SK-N-SH treated with all-trans-retinoic acid at 6 μM for 48 hours (cell line): ENCODE results near the gene IWS1.

Source experiments
- BACH2 ChIP-seq: fragments of 250-450 bp; sonication (Bioruptor Pico); IDR thresholded peaks from 2 replicates; pipeline ENCODE4 v1.9.0; 2021; ENCODE audit warnings: mild to moderate bottlenecking, borderline replicate concordance
- CREB5 ChIP-seq: fragments of 250-450 bp; sonication (Bioruptor Pico); IDR thresholded peaks from 2 replicates; pipeline ENCODE4 v1.5.1; 2020; ENCODE audit warnings: low read depth, mild to moderate bottlenecking, moderate library complexity
- CSRNP3 ChIP-seq: fragments of 250-450 bp; sonication (Bioruptor Pico); IDR thresholded peaks from 2 replicates; pipeline ENCODE4 v1.5.1; 2021; ENCODE audit warnings: mild to moderate bottlenecking, moderate library complexity
- PATZ1 ChIP-seq: fragments of 250-450 bp; sonication (Bioruptor Pico); IDR thresholded peaks from 2 replicates; pipeline ENCODE4 v1.8.0; 2020; ENCODE audit warnings: mild to moderate bottlenecking, moderate library complexity, borderline replicate concordance
- RARB ChIP-seq: fragments of 250-450 bp; sonication (Bioruptor Pico); IDR thresholded peaks from 2 replicates; pipeline ENCODE4 v1.8.0; 2021; ENCODE audit warnings: mild to moderate bottlenecking, moderate library complexity
- TOX ChIP-seq: fragments of 250-450 bp; sonication (Bioruptor Pico); IDR thresholded peaks from 2 replicates; pipeline ENCODE4 v1.8.0; 2021; ENCODE audit warnings: mild to moderate bottlenecking, moderate library complexity, borderline replicate concordance
- ZC3H10 ChIP-seq: fragments of 250-450 bp; sonication (Bioruptor Pico); IDR thresholded peaks from 2 replicates; pipeline ENCODE4 v1.5.1; 2021; ENCODE audit warnings: mild to moderate bottlenecking, moderate library complexity
- ZNF70 ChIP-seq: fragments of 450-650 bp; formaldehyde crosslinking; IDR thresholded peaks from 2 replicates; pipeline ENCODE4 v1.5.0; 2020; ENCODE audit warnings: mild to moderate bottlenecking, moderate library complexity
- ZNF8 ChIP-seq: fragments of 450-650 bp; formaldehyde crosslinking; IDR thresholded peaks from 2 replicates; pipeline ENCODE4 v1.5.0; 2020; ENCODE audit warnings: mild to moderate bottlenecking, moderate library complexity

GRCh38 chr2:127506510-127506909, 19.8 kb downstream of the IWS1 start:
- TF ChIP-seq BACH2 (CRISPR knock-in tag) (no peak), CSRNP3 (CRISPR knock-in tag) (no peak), ZC3H10 (no peak), RARB (CRISPR knock-in tag) (no peak), PATZ1 (CRISPR knock-in tag) (no peak), CREB5 (no peak), ZNF70 (CRISPR knock-in tag) (no peak), ZNF8 (CRISPR knock-in tag) (no peak), TOX (CRISPR knock-in tag) (no peak)
